Bronchial epithelial cell (primary cell): ENCODE measurements around the gene ATL3. TPM values are rescaled to one million over a fixed set of nuclear protein-coding genes. Genes with fewer than 3 reads are reported as not detected.
A peak's percentile ranks its signal among the peaks of the same experiment; 100 is the strongest.

ENCODE experiments used
- DNase-seq: peaks from one replicate; pipeline ENCODE4 v3.0.0-alpha.2; 2010; ENCODE audit warnings: low read depth
- FAIRE-seq: peaks from 2 replicates; lab custom pipeline; 2011; peaks lifted over from hg19 to GRCh38; lab: Jason Lieb, UNC
- H3K27me3 ChIP-seq: 2 replicates; pipeline ENCODE4 v1.5.1; 2011; ENCODE audit warnings: low read length; ENCODE audit not compliant: control insufficient read depth, insufficient read depth
- H3K36me3 ChIP-seq: 2 replicates; pipeline ENCODE4 v1.5.1; 2011; ENCODE audit warnings: low read length; ENCODE audit not compliant: control insufficient read depth, insufficient read depth
- H3K4me3 ChIP-seq: 2 replicates; pipeline ENCODE4 v1.5.1; 2011; ENCODE audit warnings: mild to moderate bottlenecking, low read depth, low read length, control low read depth
- total RNA-seq: library from RNA; depleted of rRNA; stranded (reverse); fragments of >200 nt; gene quantifications from 2 replicates; pipeline ENCODE4 v1.2.1, GENCODE V29; 2014
- TF ChIP-seq, protein P1 (sequence below): IDR thresholded peaks from 2 replicates; pipeline ENCODE4 v1.5.1; 2011; ENCODE audit warnings: mild to moderate bottlenecking, moderate library complexity, low read length, control low read depth, inconsistent platforms; ENCODE audit not compliant: insufficient read depth, severe bottlenecking

The ATL3 gene
- total RNA-seq, 1 donor from 2014 or later, result 63.7 TPM

GRCh38 chr11:63682066-63683021 is 11.2 kb upstream of the ATL3 start:
- no peak for DNase-seq
- TF ChIP-seq, protein P1, sequence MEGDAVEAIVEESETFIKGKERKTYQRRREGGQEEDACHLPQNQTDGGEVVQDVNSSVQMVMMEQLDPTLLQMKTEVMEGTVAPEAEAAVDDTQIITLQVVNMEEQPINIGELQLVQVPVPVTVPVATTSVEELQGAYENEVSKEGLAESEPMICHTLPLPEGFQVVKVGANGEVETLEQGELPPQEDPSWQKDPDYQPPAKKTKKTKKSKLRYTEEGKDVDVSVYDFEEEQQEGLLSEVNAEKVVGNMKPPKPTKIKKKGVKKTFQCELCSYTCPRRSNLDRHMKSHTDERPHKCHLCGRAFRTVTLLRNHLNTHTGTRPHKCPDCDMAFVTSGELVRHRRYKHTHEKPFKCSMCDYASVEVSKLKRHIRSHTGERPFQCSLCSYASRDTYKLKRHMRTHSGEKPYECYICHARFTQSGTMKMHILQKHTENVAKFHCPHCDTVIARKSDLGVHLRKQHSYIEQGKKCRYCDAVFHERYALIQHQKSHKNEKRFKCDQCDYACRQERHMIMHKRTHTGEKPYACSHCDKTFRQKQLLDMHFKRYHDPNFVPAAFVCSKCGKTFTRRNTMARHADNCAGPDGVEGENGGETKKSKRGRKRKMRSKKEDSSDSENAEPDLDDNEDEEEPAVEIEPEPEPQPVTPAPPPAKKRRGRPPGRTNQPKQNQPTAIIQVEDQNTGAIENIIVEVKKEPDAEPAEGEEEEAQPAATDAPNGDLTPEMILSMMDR, result no peak
- Histone ChIP-seq H3K27me3 (no peaks in the 10 kb centered on the region), H3K36me3 (no peaks in the 10 kb centered on the region), H3K4me3 (peak overlapping the region; percentile 64)
- FAIRE-seq, result no peak

DNA sequence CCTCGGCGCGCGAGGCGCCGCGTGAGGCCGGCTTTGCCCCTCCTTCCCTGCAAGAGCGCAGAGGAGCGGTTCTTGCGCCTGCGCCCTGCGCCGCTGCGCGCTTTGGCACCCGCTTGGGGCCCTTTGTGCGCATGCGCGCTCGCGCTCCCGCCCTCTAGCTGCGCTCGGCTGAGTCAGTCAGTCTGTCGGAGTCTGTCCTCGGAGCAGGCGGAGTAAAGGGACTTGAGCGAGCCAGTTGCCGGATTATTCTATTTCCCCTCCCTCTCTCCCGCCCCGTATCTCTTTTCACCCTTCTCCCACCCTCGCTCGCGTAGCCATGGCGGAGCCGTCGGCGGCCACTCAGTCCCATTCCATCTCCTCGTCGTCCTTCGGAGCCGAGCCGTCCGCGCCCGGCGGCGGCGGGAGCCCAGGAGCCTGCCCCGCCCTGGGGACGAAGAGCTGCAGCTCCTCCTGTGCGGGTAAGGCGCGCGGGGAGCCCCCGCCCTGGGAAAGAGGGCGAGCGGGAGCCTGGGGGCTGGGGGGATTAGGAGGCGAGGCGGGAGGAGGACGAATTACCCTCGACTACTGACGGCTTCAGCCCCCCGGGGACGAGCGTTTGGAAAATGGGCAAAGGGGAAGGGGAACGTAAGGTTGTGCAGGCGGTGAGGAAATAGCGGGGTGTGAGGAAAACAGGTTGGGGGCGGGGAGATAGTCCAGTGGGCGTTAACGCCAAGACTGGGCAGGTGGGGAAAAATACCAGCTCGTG is 10.3 kb upstream of the ATL3 start, which contains the start of gene RTN3:
RTN3 (plus strand) TSS at position 180 of the 745 bp plus-strand sequence; CDS start at position 317, 137 bp downstream.
- no peaks in the 10 kb centered on the region for H3K27me3 ChIP-seq
- H3K36me3 ChIP-seq, result no peaks in the 10 kb centered on the region
- peak within 1 kb of the TSS; percentile 64 for H3K4me3 ChIP-seq
- DNase-seq, result peak; percentile 96
- no peak for FAIRE-seq
- TF ChIP-seq, protein P1, result peak; percentile 3

- TF ChIP-seq, protein P1, result no peak
- Histone ChIP-seq H3K27me3 (no peaks in the 10 kb centered on the region), H3K36me3 (no peaks in the 10 kb centered on the region), H3K4me3 (peak overlapping the region; percentile 33)
- no peak for FAIRE-seq
- peak; percentile 44 for DNase-seq
Observed at GRCh38 chr11:63680834-63681320, 9.7 kb upstream of the ATL3 start.

DNA sequence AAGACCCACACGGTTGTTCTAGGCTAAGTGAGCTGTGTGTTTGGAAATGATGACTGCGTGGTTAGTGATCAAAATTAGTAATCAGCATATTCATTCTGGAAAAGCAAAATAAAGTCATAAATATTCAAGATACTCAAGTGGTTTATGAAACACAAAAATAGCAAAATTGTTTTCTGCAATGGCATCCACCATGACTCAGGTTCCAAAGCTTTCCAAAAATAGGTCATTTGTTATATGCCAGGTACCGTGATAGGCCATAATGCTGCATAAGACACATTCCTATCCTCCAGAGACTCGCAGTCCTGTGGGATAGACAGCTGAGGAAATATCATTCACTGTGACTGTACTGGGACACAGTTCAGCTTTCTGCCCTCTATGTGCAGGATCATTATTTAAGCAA is 2.4 kb upstream of the ATL3 start:
- H3K27me3 ChIP-seq, result no peaks in the 10 kb centered on the region
- TF ChIP-seq, protein P1, result no peak
- H3K36me3 ChIP-seq, result no peaks in the 10 kb centered on the region
- no peak for FAIRE-seq
- DNase-seq, result no peak
- H3K4me3 ChIP-seq, result no peak overlapping the region

DNA sequence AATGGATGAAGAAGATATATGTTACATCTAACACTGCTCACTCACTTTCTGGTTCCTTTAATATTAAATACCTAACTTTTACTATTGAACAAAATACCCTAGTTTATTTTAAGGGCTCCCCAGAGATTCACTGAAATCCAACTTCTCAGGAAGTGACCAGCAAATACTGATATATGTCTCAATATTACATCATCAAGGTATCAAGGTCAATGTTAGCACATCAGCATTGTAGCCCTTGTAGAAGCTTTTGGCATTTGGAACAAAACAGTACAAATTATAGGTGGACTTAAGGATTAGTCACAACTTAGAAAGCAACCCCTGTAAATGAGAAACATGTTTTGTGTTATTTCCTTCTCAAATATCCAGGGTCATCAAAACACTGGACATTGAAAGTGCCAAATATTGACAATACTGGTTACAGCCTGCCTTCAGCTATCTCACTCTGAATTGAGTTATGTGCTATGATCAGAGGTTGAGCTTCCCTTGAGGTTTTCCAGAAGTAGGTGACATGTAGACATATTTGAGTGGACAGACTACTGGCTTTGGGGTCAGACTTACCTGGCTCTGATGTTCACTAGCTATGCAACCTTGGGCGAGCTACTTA is 1.9 kb upstream of the ATL3 start:
- TF ChIP-seq, protein P1, result no peak
- DNase-seq (no peak), FAIRE-seq (no peak)
- no peaks in the 10 kb centered on the region for H3K27me3 ChIP-seq
- no peaks in the 10 kb centered on the region for H3K36me3 ChIP-seq
- no peak overlapping the region for H3K4me3 ChIP-seq
